Medulla oblongata (tissue), 1 donor: Measurements from ENCODE around the gene HDAC7.
A peak's percentile ranks its signal among the peaks of the same experiment; 100 is the strongest.

Source experiments
- DNase-seq: peaks from one replicate; pipeline ENCODE4 v3.0.0-alpha.2; 2015; ENCODE audit errors: extremely low spot score

Gene HDAC7

GRCh38 chr12:47747596-47748506, 71.9 kb downstream of the HDAC7 start:
- DNase-seq: no peak

- DNase-seq: no peak
Observed at GRCh38 chr12:47747126-47747525, 72.6 kb downstream of the HDAC7 start.

GRCh38 chr12:47746523-47746922, 73.2 kb downstream of the HDAC7 start:
- DNase-seq: no peak

GRCh38 chr12:47746073-47746472, 73.6 kb downstream of the HDAC7 start:
- no peak for DNase-seq

- peak; percentile 53 for DNase-seq
Observed at GRCh38 chr12:47745485-47746041, 74.1 kb downstream of the HDAC7 start.

GRCh38 chr12:47744778-47745436, 74.8 kb downstream of the HDAC7 start:
- DNase-seq: no peak

- DNase-seq: no peak
Observed at GRCh38 chr12:47744005-47744651, 75.6 kb downstream of the HDAC7 start.

- no peak for DNase-seq
Observed at GRCh38 chr12:47743311-47743860, 76.3 kb downstream of the HDAC7 start.

- DNase-seq: no peak
Observed at GRCh38 chr12:47742253-47742825, 77.4 kb downstream of the HDAC7 start.

- DNase-seq: peak; percentile 96
Observed at GRCh38 chr12:47741340-47741703, 78.4 kb downstream of the HDAC7 start.

- DNase-seq: no peak
Observed at GRCh38 chr12:47740606-47741339, 78.9 kb downstream of the HDAC7 start.

- no peak for DNase-seq
Observed at GRCh38 chr12:47739979-47740378, 79.7 kb downstream of the HDAC7 start.

GRCh38 chr12:47739297-47739696, 80.4 kb downstream of the HDAC7 start:
- no peak for DNase-seq

- no peak for DNase-seq
Observed at GRCh38 chr12:47737936-47738594, 81.6 kb downstream of the HDAC7 start.

GRCh38 chr12:47736877-47737676, 82.6 kb downstream of the HDAC7 start:
- DNase-seq: peak; percentile 88

- DNase-seq: no peak
Observed at GRCh38 chr12:47736216-47736615, 83.5 kb downstream of the HDAC7 start.

- no peak for DNase-seq
Observed at GRCh38 chr12:47735649-47736048, 84.1 kb downstream of the HDAC7 start.

GRCh38 chr12:47734725-47735480, 84.8 kb downstream of the HDAC7 start:
- DNase-seq: peak; percentile 72

- DNase-seq: no peak
Observed at GRCh38 chr12:47733142-47733541, 86.6 kb downstream of the HDAC7 start.
